BLaER1 (cell line): ENCODE results near the gene TPPP3.

ENCODE experiments used
- H3K27ac ChIP-seq: shearing (Covaris generic); formaldehyde crosslinking; 2 replicates; pipeline ENCODE4 v1.8.1; 2022
- H3K27me3 ChIP-seq: shearing (Covaris generic); formaldehyde crosslinking; 2 replicates; pipeline ENCODE4 v1.8.1; 2022
- H3K36me3 ChIP-seq: shearing (Covaris generic); formaldehyde crosslinking; 2 replicates; pipeline ENCODE4 v1.8.1; 2022
- H3K4me1 ChIP-seq: shearing (Covaris generic); formaldehyde crosslinking; 2 replicates; pipeline ENCODE4 v1.8.1; 2022
- H3K4me2 ChIP-seq: shearing (Covaris generic); formaldehyde crosslinking; 2 replicates; pipeline ENCODE4 v1.8.1; 2022
- H3K4me3 ChIP-seq: shearing (Covaris generic); formaldehyde crosslinking; 2 replicates; pipeline ENCODE4 v1.8.1; 2022
- H3K9ac ChIP-seq: shearing (Covaris generic); formaldehyde crosslinking; 2 replicates; pipeline ENCODE4 v1.8.1; 2022
- H3K9me3 ChIP-seq: shearing (Covaris generic); formaldehyde crosslinking; 2 replicates; pipeline ENCODE4 v1.8.1; 2022
- H4K20me1 ChIP-seq: shearing (Covaris generic); formaldehyde crosslinking; 2 replicates; pipeline ENCODE4 v1.8.1; 2022
- Cebpa-rat ChIP-seq: shearing (Covaris generic); IDR thresholded peaks from 2 replicates; pipeline ENCODE4 v1.8.1; 2022

Gene TPPP3

GRCh38 chr16:67397812-67398545 lies 4.7 kb upstream of the TPPP3 start:
- H3K4me2 ChIP-seq: no peak overlapping the region
- TF ChIP-seq Cebpa-rat: no peak
- H3K9ac ChIP-seq: no peak overlapping the region
- H3K4me1 ChIP-seq: peaks cover 43% of the 10 kb centered on the region
- H4K20me1 ChIP-seq: peaks cover 29% of the 10 kb centered on the region
- H3K27ac ChIP-seq: no peak overlapping the region
- H3K27me3 ChIP-seq: peaks cover 40% of the 10 kb centered on the region
- no peaks in the 10 kb centered on the region for H3K36me3 ChIP-seq
- H3K4me3 ChIP-seq: no peak overlapping the region
- no peaks in the 10 kb centered on the region for H3K9me3 ChIP-seq

GRCh38 chr16:67397036-67397801 lies 3.9 kb upstream of the TPPP3 start:
- H3K9me3 ChIP-seq: no peaks in the 10 kb centered on the region
- H4K20me1 ChIP-seq: peaks cover 32% of the 10 kb centered on the region
- no peak overlapping the region for H3K9ac ChIP-seq
- peaks cover 43% of the 10 kb centered on the region for H3K4me1 ChIP-seq
- peaks cover 48% of the 10 kb centered on the region for H3K27me3 ChIP-seq
- no peak overlapping the region for H3K27ac ChIP-seq
- no peak overlapping the region for H3K4me3 ChIP-seq
- H3K4me2 ChIP-seq: no peak overlapping the region
- TF ChIP-seq Cebpa-rat: no peak
- no peaks in the 10 kb centered on the region for H3K36me3 ChIP-seq

- H4K20me1 ChIP-seq: peaks cover 32% of the 10 kb centered on the region
- H3K4me3 ChIP-seq: no peak overlapping the region
- H3K36me3 ChIP-seq: no peaks in the 10 kb centered on the region
- H3K4me2 ChIP-seq: peak overlapping the region; percentile 40
- no peak overlapping the region for H3K27ac ChIP-seq
- TF ChIP-seq Cebpa-rat: no peak
- no peak overlapping the region for H3K9ac ChIP-seq
- H3K27me3 ChIP-seq: peaks cover 56% of the 10 kb centered on the region
- H3K4me1 ChIP-seq: peaks cover 43% of the 10 kb centered on the region
- no peaks in the 10 kb centered on the region for H3K9me3 ChIP-seq
Observed at GRCh38 chr16:67396159-67397035, 3.1 kb upstream of the TPPP3 start.

GRCh38 chr16:67395458-67396158 lies 2.3 kb upstream of the TPPP3 start:
- Histone ChIP-seq H3K4me3 (no peak overlapping the region), H4K20me1 (peaks cover 32% of the 10 kb centered on the region), H3K4me2 (peak overlapping the region; percentile 40), H3K36me3 (no peaks in the 10 kb centered on the region), H3K9ac (no peak overlapping the region), H3K27ac (no peak overlapping the region), H3K27me3 (peaks cover 64% of the 10 kb centered on the region), H3K4me1 (peaks cover 47% of the 10 kb centered on the region), H3K9me3 (no peaks in the 10 kb centered on the region)
- no peak for TF ChIP-seq Cebpa-rat

GRCh38 chr16:67395105-67395457 lies 1.8 kb upstream of the TPPP3 start:
- peaks cover 51% of the 10 kb centered on the region for H3K4me1 ChIP-seq
- peak overlapping the region; percentile 40 for H3K4me2 ChIP-seq
- no peaks in the 10 kb centered on the region for H3K9me3 ChIP-seq
- peaks cover 64% of the 10 kb centered on the region for H3K27me3 ChIP-seq
- H3K27ac ChIP-seq: no peak overlapping the region
- H3K4me3 ChIP-seq: 0 out of 2 replicates have a peak overlapping the region, but pooled peaks have one; percentile 36
- no peaks in the 10 kb centered on the region for H3K36me3 ChIP-seq
- no peak for TF ChIP-seq Cebpa-rat
- H4K20me1 ChIP-seq: peaks cover 32% of the 10 kb centered on the region
- no peak overlapping the region for H3K9ac ChIP-seq

GRCh38 chr16:67394155-67395104 lies 1.1 kb upstream of the TPPP3 start:
- H3K27ac ChIP-seq: no peak overlapping the region
- no peak overlapping the region for H3K9ac ChIP-seq
- peaks cover 64% of the 10 kb centered on the region for H3K27me3 ChIP-seq

GRCh38 chr16:67393788-67394154 lies 473 bp upstream of the TPPP3 start:
- Histone ChIP-seq H3K4me3 (no peak overlapping the region), H3K27ac (no peak overlapping the region), H3K27me3 (peaks cover 64% of the 10 kb centered on the region), H3K4me2 (no peak overlapping the region), H3K4me1 (peaks cover 51% of the 10 kb centered on the region), H3K9ac (no peak overlapping the region), H3K9me3 (no peaks in the 10 kb centered on the region), H3K36me3 (no peaks in the 10 kb centered on the region), H4K20me1 (peaks cover 32% of the 10 kb centered on the region)
- no peak for TF ChIP-seq Cebpa-rat

More at GRCh38 chr16:67394155-67395104, 1.1 kb upstream of the TPPP3 start:
- TF ChIP-seq Cebpa-rat: no peak
- H3K36me3 ChIP-seq: no peaks in the 10 kb centered on the region
- peaks cover 32% of the 10 kb centered on the region for H4K20me1 ChIP-seq
- H3K4me2 ChIP-seq: peak overlapping the region; percentile 40
- H3K4me1 ChIP-seq: peaks cover 51% of the 10 kb centered on the region
- peak overlapping the region; percentile 36; the same call in 1 of the 2 replicates for H3K4me3 ChIP-seq
- H3K9me3 ChIP-seq: no peaks in the 10 kb centered on the region

GRCh38 chr16:67392301-67393059 lies 818 bp downstream of the TPPP3 start:
- Histone ChIP-seq H4K20me1 (peaks cover 32% of the 10 kb centered on the region), H3K36me3 (no peaks in the 10 kb centered on the region), H3K9ac (no peak overlapping the region), H3K9me3 (no peaks in the 10 kb centered on the region), H3K4me1 (peaks cover 51% of the 10 kb centered on the region), H3K4me3 (no peak overlapping the region), H3K27ac (no peak overlapping the region), H3K27me3 (peaks cover 64% of the 10 kb centered on the region), H3K4me2 (no peak overlapping the region)
- TF ChIP-seq Cebpa-rat: no peak
